Natural killer cell (primary cell): ENCODE data around the gene WT1. TPM values are rescaled to one million over a fixed set of nuclear protein-coding genes. Genes with fewer than 3 reads are reported as not detected.

ENCODE experiments used
- ATAC-seq, 3 donors: fragments of 150-1000 bp in 2 of 3; fragments of 200-7000 bp in 1 of 3; cut with Tn5 transposase; 1 replicate in 1 of 3; 2 replicates in 2 of 3; pipeline ENCODE4 v1.10.0; 2021; ENCODE audit warnings: mild to moderate bottlenecking in 2 of 3, moderate library complexity in 2 of 3
- DNase-seq, 2 donors: peaks; one replicate each; pipeline versions ENCODE4 v3.0.0 to v3.0.0-alpha.2; 2013 to 2021; ENCODE audit warnings: mixed read lengths in 1 of 2
- H3K27ac ChIP-seq: one replicate; pipeline ENCODE4 v1.5.1; 2013; ENCODE audit warnings: mild to moderate bottlenecking, low read length
- H3K27me3 ChIP-seq: one replicate; pipeline ENCODE4 v1.6.1; 2013; ENCODE audit warnings: low read length; ENCODE audit not compliant: control insufficient read depth, insufficient read depth
- H3K36me3 ChIP-seq: one replicate; pipeline ENCODE4 v1.6.1; 2013; ENCODE audit warnings: low read length; ENCODE audit not compliant: control insufficient read depth, insufficient read depth
- H3K4me1 ChIP-seq: one replicate; pipeline ENCODE4 v1.6.1; 2013; ENCODE audit warnings: low read length; ENCODE audit not compliant: control insufficient read depth, insufficient read depth
- H3K4me3 ChIP-seq: one replicate; pipeline ENCODE4 v1.5.1; 2013; ENCODE audit warnings: low read length
- H3K9me3 ChIP-seq: one replicate; pipeline ENCODE4 v1.6.1; 2013; ENCODE audit warnings: low read length; ENCODE audit not compliant: control insufficient read depth, insufficient read depth
- H3K27ac Mint-ChIP-seq, 2 donors: one replicate each; pipeline ENCODE4 v1.8.0; 2022; ENCODE audit warnings: mild to moderate bottlenecking in 2 of 2, mixed read lengths in 2 of 2, moderate library complexity in 1 of 2
- H3K27me3 Mint-ChIP-seq, 2 donors: one replicate each; pipeline ENCODE4 v1.8.0; 2022; ENCODE audit warnings: low read depth in 2 of 2, mixed read lengths in 2 of 2
- H3K36me3 Mint-ChIP-seq: one replicate; pipeline ENCODE4 v1.8.0; 2022; ENCODE audit warnings: mixed read lengths
- H3K4me1 Mint-ChIP-seq, 2 donors: one replicate each; pipeline ENCODE4 v1.8.0; 2022; ENCODE audit warnings: mixed read lengths in 2 of 2
- H3K4me3 Mint-ChIP-seq: one replicate; pipeline ENCODE4 v1.8.0; 2022; ENCODE audit warnings: mild to moderate bottlenecking, moderate library complexity, mixed read lengths
- H3K9me3 Mint-ChIP-seq, 2 donors: one replicate each; pipeline ENCODE4 v1.8.0; 2022; ENCODE audit warnings: mixed read lengths in 2 of 2
- WGBS: methylation state at CpG from one replicate; pipeline ENCODE4 v1.1.7; 2013; ENCODE audit warnings: missing lambda C conversion rate; ENCODE audit not compliant: insufficient coverage; 5-methylcytosine and 5-hydroxymethylcytosine counted together
- intact Hi-C: fragments of 100-400 bp; cut with micrococcal nuclease; formaldehyde crosslinking; loops from one replicate; pipeline ENCODE4 v1.14.2; 2022
- total RNA-seq, 4 donors: library from RNA; stranded (reverse); fragments of 120-200 nt in 1 of 4; gene quantifications; one replicate each; pipeline versions ENCODE4 v1.2.3 to v1.2.4, GENCODE V29; 2013 to 2022
- TF ChIP-seq, protein P1 (sequence below): fragments of 200-600 bp; IDR thresholded peaks from one replicate; pipeline ENCODE4 v1.8.0; 2022; ENCODE audit warnings: antibody characterized with exemption

WT1 gene
- total RNA-seq, 3 donors from 2014 or later (not counting 1 experiment from before 2014, with no cell fraction given): not detected

DNA sequence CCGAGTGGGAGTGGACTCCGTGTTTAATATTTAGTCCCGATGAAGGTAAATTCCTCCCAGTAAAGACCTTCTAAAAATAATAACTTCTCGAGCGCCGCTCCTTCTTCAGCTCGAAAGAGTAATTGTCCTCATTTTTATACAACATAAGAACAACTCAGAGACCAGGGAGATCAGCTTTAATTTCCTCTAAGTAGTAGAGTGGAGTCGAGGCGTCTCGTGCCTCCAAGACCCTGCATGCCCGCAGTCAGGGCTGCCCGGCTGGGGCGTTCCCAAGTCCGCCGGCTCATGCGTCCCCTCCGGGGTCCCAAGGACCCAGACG, 7.8 kb downstream of the WT1 start:
- TF ChIP-seq, protein P1, sequence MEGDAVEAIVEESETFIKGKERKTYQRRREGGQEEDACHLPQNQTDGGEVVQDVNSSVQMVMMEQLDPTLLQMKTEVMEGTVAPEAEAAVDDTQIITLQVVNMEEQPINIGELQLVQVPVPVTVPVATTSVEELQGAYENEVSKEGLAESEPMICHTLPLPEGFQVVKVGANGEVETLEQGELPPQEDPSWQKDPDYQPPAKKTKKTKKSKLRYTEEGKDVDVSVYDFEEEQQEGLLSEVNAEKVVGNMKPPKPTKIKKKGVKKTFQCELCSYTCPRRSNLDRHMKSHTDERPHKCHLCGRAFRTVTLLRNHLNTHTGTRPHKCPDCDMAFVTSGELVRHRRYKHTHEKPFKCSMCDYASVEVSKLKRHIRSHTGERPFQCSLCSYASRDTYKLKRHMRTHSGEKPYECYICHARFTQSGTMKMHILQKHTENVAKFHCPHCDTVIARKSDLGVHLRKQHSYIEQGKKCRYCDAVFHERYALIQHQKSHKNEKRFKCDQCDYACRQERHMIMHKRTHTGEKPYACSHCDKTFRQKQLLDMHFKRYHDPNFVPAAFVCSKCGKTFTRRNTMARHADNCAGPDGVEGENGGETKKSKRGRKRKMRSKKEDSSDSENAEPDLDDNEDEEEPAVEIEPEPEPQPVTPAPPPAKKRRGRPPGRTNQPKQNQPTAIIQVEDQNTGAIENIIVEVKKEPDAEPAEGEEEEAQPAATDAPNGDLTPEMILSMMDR: no peak
- intact Hi-C loops: no loop called here
- Histone ChIP-seq H3K27me3 (peaks cover 42% of the 10 kb centered on the region), H3K36me3 (no peaks in the 10 kb centered on the region), H3K4me3 (no peak overlapping the region), H3K27ac (no peak overlapping the region), H3K4me1 (peaks cover 12% of the 10 kb centered on the region), H3K9me3 (no peaks in the 10 kb centered on the region)
- H3K27ac Mint-ChIP-seq: no peak overlapping the region
- 14% methylated on average over 14 of the region's 18 CpGs for WGBS
- DNase-seq (no peak), ATAC-seq (no peak)
- H3K4me1 Mint-ChIP-seq: peaks cover 4 to 9% of the 10 kb centered on the region in 2 donors
- H3K9me3 Mint-ChIP-seq: no peaks in the 10 kb centered on the region
- H3K27me3 Mint-ChIP-seq: peaks cover 66 to 71% of the 10 kb centered on the region in 2 donors
- H3K4me3 Mint-ChIP-seq: no peak overlapping the region
- H3K36me3 Mint-ChIP-seq: no peaks in the 10 kb centered on the region

DNA sequence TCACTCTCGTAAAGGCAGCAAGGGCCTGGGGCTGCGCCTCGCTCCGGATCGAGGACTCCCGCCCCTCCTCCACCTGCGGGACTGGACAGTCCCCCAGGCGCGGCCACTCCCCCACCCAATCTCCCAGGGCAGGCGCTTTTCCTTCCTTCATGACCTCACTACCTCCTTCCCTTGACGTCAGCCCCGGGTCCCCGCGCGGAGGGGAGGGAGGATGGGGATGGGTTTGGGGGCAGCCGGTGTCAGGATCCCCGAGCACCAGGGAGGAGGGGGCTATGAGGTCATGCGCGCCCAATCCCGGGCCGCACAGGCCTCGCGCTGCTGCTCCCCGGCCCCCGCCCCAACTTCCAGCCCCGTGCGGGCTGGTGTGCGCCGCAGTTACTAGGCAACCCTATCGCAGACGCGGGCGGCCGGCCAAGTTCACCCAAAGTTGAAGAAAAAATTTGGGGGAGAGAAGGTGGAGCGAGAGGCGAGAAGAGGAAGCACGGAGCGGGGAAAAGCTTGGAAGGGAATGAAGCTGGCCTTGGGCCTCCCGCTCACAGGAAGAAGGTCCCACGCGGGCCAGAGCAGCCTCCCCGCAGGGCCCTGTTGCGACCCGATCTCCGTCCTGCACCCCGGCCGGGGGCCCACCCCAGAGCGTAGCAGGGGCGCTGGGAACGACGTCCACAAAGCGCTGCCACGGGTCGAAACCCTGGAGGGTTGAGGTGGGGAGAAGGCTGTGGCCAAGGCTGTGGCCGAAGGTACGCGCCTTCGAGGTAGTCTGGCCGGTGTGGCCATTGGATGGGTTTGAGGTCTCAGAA, 8.3 kb downstream of the WT1 start:
- peak in 2 of 3 donors; percentile 45 to 51 for ATAC-seq
- H3K27ac ChIP-seq: no peak overlapping the region

DNA sequence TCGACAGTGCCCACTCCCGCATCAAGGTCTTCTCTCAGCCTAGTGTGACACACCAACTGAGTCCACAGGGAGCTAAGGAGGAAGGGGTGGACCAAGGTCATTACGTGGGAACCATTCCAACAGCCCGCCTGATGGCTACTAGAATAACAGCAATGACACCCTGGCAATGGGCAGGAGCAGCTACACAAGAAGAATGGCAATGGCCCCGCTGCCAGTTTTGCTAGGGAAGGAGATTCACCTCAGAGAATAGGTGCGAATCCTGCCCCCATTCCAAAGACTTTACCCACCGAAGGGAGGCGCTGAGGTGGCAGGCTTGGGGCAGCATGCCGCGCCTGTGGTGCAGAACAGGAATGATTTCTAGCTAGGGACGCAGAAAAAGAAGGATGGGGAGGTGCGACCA, 9.1 kb downstream of the WT1 start:
- intact Hi-C loops: no loop called here
- no peak overlapping the region for H3K27ac ChIP-seq

More for the DNA sequence above, 8.3 kb downstream of the WT1 start:
- WGBS: 9% methylated on average over 53 of the region's 59 CpGs
- no peak overlapping the region for H3K27ac Mint-ChIP-seq
- TF ChIP-seq, protein P1: no peak
- peaks cover 65 to 66% of the 10 kb centered on the region in 2 donors for H3K27me3 Mint-ChIP-seq
- Histone ChIP-seq H3K4me3 (no peak overlapping the region), H3K9me3 (no peaks in the 10 kb centered on the region), H3K4me1 (peaks cover 12% of the 10 kb centered on the region), H3K36me3 (no peaks in the 10 kb centered on the region), H3K27me3 (peaks cover 37% of the 10 kb centered on the region)
- no peaks in the 10 kb centered on the region for H3K36me3 Mint-ChIP-seq
- H3K4me3 Mint-ChIP-seq: no peak overlapping the region
- H3K4me1 Mint-ChIP-seq: peaks cover 4 to 10% of the 10 kb centered on the region in 2 donors
- intact Hi-C loops: no loop called here
- H3K9me3 Mint-ChIP-seq: no peaks in the 10 kb centered on the region
- peak in 1 of 2 donors; percentile 43 for DNase-seq

More for the DNA sequence above, 9.1 kb downstream of the WT1 start:
- Histone ChIP-seq H3K27me3 (peaks cover 31% of the 10 kb centered on the region), H3K4me3 (no peak overlapping the region), H3K36me3 (no peaks in the 10 kb centered on the region), H3K9me3 (no peaks in the 10 kb centered on the region), H3K4me1 (peaks cover 13% of the 10 kb centered on the region)
- TF ChIP-seq, protein P1: no peak
- H3K9me3 Mint-ChIP-seq: no peaks in the 10 kb centered on the region
- 74% methylated on average over 12 of the region's 12 CpGs for WGBS
- ATAC-seq (no peak), DNase-seq (no peak)
- H3K4me1 Mint-ChIP-seq: peaks cover 10 to 14% of the 10 kb centered on the region in 2 donors
- H3K36me3 Mint-ChIP-seq: no peaks in the 10 kb centered on the region
- no peak overlapping the region for H3K27ac Mint-ChIP-seq
- H3K4me3 Mint-ChIP-seq: no peak overlapping the region
- H3K27me3 Mint-ChIP-seq: peaks cover 58 to 64% of the 10 kb centered on the region in 2 donors
